OCI-LY7 (cell line): ENCODE results near the gene SETD3.

Experiments
- EZH2phosphoT487 ChIP-seq: fragments of 200-600 bp; sonication (generic); IDR thresholded peaks from 2 replicates; pipeline ENCODE4 v1.6.1; 2018; ENCODE audit warnings: low read depth, borderline replicate concordance, mild to moderate bottlenecking, mixed run types, antibody characterized with exemption, low read length, moderate library complexity, mixed read lengths
- TF ChIP-seq, protein P1 (sequence below): fragments of 200-600 bp; sonication (generic); conservative IDR thresholded peaks from 2 replicates; pipeline ENCODE4 v1.5.1; 2014; ENCODE audit warnings: mild to moderate bottlenecking, antibody characterized with exemption, low read length, moderate library complexity, mixed read lengths

DNA sequence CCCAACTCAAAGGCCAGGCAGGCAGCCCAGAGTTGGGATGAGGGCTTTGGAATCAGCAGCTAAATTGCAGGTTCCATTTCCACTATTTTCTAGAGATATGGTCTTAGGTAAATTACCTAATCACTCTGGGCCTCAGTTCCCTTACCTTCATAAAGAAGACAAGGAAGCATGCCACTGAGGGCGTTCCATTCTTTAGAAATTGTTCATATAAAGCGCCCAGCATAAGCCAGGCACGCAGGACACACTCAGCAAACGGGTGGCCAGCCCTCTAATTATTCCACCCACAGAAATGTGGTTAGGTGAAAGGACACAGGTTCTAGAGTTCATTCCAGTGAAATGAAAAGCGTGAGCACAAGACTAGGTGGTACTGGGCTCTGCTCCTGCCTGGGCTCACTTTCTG, 120.8 kb downstream of the SETD3 start:
- TF ChIP-seq, protein P1, sequence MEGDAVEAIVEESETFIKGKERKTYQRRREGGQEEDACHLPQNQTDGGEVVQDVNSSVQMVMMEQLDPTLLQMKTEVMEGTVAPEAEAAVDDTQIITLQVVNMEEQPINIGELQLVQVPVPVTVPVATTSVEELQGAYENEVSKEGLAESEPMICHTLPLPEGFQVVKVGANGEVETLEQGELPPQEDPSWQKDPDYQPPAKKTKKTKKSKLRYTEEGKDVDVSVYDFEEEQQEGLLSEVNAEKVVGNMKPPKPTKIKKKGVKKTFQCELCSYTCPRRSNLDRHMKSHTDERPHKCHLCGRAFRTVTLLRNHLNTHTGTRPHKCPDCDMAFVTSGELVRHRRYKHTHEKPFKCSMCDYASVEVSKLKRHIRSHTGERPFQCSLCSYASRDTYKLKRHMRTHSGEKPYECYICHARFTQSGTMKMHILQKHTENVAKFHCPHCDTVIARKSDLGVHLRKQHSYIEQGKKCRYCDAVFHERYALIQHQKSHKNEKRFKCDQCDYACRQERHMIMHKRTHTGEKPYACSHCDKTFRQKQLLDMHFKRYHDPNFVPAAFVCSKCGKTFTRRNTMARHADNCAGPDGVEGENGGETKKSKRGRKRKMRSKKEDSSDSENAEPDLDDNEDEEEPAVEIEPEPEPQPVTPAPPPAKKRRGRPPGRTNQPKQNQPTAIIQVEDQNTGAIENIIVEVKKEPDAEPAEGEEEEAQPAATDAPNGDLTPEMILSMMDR = no peak
- TF ChIP-seq EZH2phosphoT487 = no peak
